Measurements from ENCODE around the gene PGA4. TPM values are rescaled to one million over a fixed set of nuclear protein-coding genes. Genes with fewer than 3 reads are reported as not detected.

PGA4 gene
- total RNA-seq, 4 donors from 2014 or later: 1.3 TPM; not detected in 3

DNA sequence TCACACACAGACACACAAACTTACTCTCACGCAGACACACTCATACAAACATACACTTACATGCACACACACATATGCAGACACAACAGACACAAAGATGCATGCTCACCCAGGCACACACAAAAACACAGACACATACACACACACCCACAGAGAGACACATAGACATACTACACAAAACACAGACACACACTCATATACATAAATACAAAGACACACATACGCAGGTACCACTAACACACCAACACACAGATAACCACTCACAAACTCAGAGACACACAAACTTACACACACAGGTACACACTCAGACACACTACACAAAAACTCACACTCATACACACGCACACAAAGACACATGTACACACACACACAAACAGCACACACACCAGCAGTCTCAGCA is 50.6 kb downstream of the PGA4 start:
- H3K36me3 ChIP-seq: no peaks in the 10 kb centered on the region
- no peaks in the 10 kb centered on the region for H3K9me3 ChIP-seq
- no peak overlapping the region for H3K27ac ChIP-seq
- H3K4me3 ChIP-seq: no peak overlapping the region
- intact Hi-C loops (cut with DNase I): no loop called here
- no peak for DNase-seq
- peaks cover 5 to 19% (median 9%) of the 10 kb centered on the region in 3 donors for H3K4me1 ChIP-seq
- 61 to 86% methylated on average over 2 to 3 of the region's 3 CpGs for WGBS, 2 donors
- H3K27me3 ChIP-seq: peaks cover 0 to 15% (median 0%) of the 10 kb centered on the region in 4 donors
- no peak for TF ChIP-seq CTCF (IDR thresholded peaks at IDR 0.05)
- TF ChIP-seq POLR2A (IDR thresholded peaks at IDR 0.05): no peak

- DNase-seq: no peak
- H3K4me3 ChIP-seq: no peak overlapping the region
- no peaks in the 10 kb centered on the region for H3K9me3 ChIP-seq
- intact Hi-C loops (cut with DNase I): no loop called here
- no peak for TF ChIP-seq CTCF (IDR thresholded peaks at IDR 0.05)
- TF ChIP-seq POLR2A (IDR thresholded peaks at IDR 0.05): no peak
- no peaks in the 10 kb centered on the region for H3K36me3 ChIP-seq
- WGBS, 2 donors: 43 to 51% methylated on average over 8 to 9 of the region's 16 CpGs
- H3K4me1 ChIP-seq: peaks cover 5 to 19% (median 9%) of the 10 kb centered on the region in 3 donors
- peaks cover 0 to 22% (median 0%) of the 10 kb centered on the region in 4 donors for H3K27me3 ChIP-seq
- no peak overlapping the region for H3K27ac ChIP-seq
Observed at GRCh38 chr11:61273178-61274078, 51.3 kb downstream of the PGA4 start.

GRCh38 chr11:61274084-61274483 is 51.9 kb downstream of the PGA4 start:
- no peaks in the 10 kb centered on the region for H3K36me3 ChIP-seq
- no peak for TF ChIP-seq CTCF (IDR thresholded peaks at IDR 0.05)
- TF ChIP-seq POLR2A (IDR thresholded peaks at IDR 0.05): no peak
- no peak for DNase-seq
- no peak overlapping the region for H3K4me3 ChIP-seq
- H3K27ac ChIP-seq: no peak overlapping the region
- peaks cover 5 to 19% (median 9%) of the 10 kb centered on the region in 3 donors for H3K4me1 ChIP-seq
- peaks cover 0 to 25% (median 0%) of the 10 kb centered on the region in 4 donors for H3K27me3 ChIP-seq
- WGBS, 2 donors: 87% methylated on average over 4 of the region's 4 CpGs
- H3K9me3 ChIP-seq: no peaks in the 10 kb centered on the region
- intact Hi-C loops (cut with DNase I): no loop called here

DNA sequence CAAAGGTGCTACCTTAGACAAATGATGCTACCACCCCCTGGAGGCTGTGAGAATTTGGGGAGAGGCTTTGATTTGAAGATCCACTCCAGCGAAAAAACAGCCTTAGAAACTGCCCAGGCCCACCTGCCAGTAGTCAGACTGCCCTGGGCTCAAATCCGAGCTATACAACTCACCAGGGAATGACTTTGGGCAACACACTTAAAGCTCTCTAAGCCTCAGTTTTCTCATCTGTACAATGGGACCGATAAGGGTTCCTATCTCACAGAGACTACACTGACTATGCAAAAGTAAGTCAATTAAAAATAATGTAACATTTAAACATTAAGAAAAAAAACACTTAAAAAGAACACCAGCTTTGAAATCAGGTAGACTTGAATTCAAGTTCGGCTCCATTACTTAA is 53.0 kb downstream of the PGA4 start:
- intact Hi-C loops (cut with DNase I): no loop called here
- DNase-seq: no peak
- TF ChIP-seq CTCF (IDR thresholded peaks at IDR 0.05) (no peak), POLR2A (IDR thresholded peaks at IDR 0.05) (no peak)
- H3K27ac ChIP-seq: no peak overlapping the region
- H3K27me3 ChIP-seq: peaks cover 0 to 25% (median 0%) of the 10 kb centered on the region in 4 donors
- H3K36me3 ChIP-seq: no peaks in the 10 kb centered on the region
- H3K9me3 ChIP-seq: no peaks in the 10 kb centered on the region
- H3K4me3 ChIP-seq: no peak overlapping the region
- H3K4me1 ChIP-seq: peaks cover 5 to 23% (median 13%) of the 10 kb centered on the region in 3 donors
- WGBS, 2 donors: 85 to 94% methylated on average over 4 of the region's 4 CpGs

All from esophagus squamous epithelium (tissue), 5 donors.